T-helper 2 cell (primary cell): ENCODE measurements around the gene BICC1.
"Not testable (repeated sequence)": the region's sequence is repeated elsewhere in the genome, so short reads cannot be mapped to it uniquely, and the experiment has no call there.

ENCODE experiments used
- DNase-seq, 5 experiments: peaks; one replicate each; pipeline versions ENCODE4 v3.0.0 to v3.0.0-alpha.2; 2012 to 2022

The BICC1 gene

DNA sequence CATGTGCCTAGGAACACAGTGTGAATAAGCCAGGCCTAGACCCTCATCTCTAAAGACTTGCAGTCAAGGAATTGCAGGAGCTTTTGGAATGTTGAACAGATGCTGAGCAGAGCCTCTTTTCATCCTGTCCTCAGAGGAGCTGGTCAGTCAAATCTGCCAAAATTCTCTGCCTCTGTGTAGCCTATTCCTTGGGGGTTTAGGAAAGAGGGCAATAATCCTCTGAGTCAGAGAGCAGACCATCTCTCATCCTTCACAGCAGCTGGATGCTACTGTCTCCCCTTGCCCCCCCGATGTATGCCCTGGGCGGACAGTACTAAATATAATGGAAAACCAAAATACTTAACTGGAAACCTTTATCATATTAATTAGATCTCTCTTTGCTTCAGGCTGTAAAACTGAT is 52.6 kb downstream of the BICC1 start:
- DNase-seq, result no peak

- DNase-seq, result no peak
Observed at GRCh38 chr10:58567652-58568051, 55.0 kb downstream of the BICC1 start.

GRCh38 chr10:58568428-58568935 is 55.8 kb downstream of the BICC1 start:
- DNase-seq, result no peak

- no peak for DNase-seq
Observed at GRCh38 chr10:58570307-58570723, 57.6 kb downstream of the BICC1 start.

- DNase-seq, result no peak
Observed at GRCh38 chr10:58570979-58571378, 58.3 kb downstream of the BICC1 start.

DNA sequence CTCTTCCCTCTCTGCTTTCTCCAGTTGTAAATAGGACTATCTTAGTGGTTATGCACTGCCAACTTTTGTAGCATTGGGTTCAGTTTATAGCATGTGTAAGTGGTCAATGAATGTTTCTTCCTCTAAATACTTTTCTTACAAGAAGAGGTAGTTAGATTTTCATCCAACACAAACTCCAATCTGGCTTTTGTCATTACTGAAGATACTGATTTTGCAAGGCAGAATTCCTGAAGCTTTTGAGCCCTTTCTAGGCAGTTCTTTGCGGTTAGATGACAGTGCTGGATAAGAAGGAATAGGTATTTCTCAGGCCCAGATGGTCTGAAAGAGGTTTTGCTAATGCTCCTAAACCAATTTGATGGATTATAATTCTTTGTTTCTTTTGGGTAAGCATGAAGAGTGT is 60.5 kb downstream of the BICC1 start:
- no peak for DNase-seq

DNA sequence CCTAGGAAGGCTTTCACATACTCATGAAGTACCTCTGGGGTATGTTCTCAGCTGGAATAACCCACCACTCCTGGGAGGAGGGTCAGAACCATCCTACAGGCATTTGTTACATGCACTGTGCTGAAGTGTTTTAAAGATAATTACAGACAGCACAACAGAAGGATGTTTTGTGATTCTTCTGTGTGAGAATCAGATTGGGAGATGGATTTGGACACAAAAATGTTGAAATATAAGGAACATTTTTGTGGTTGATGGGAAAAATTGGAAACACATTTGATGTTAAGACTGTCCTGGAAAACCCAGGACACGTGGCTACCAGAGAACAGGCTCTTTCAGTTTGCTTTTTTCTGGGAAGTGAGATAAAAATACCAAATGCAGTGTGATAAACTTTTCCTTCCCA is 61.4 kb downstream of the BICC1 start:
- DNase-seq, result no peak

DNA sequence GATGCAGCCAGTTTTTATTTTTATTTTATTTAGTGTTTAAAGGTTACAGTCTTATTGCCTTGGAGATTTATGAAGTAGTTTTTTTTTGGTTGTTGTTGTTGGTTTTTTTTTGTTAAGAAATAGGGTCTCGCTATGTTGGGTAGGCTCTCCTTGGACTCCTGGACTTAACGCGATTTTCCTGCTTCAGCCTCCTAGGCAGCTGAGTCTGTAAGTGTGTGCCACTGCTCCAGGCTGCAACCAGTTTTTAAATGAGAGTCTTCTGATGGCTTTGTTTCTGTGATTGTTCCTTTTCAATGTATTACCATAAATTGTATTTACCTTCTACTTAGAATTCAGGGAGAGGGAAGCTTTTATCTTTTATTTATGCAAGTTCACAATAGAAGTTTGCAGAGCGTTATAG is 62.8 kb downstream of the BICC1 start:
- DNase-seq, result no peak

GRCh38 chr10:58576751-58577436 is 64.2 kb downstream of the BICC1 start:
- no peak for DNase-seq

DNA sequence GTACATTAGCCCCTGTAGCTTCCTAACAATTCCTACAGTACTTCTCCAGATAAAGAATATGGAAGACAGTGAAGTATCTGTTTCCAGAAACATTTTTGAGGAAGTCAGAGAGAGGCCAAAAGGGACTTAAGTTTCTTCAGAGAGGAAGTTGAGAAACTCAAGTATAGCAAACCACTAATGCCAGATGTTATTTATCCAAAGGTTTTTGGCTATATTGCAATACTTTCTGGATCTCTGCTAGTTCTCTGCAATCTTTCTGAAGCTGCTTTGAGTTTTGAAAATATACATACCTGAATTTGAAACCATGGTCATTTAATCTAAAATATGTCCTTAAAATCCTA is 64.7 kb downstream of the BICC1 start:
- DNase-seq, result no peak

GRCh38 chr10:58578366-58578765 is 65.7 kb downstream of the BICC1 start:
- no peak for DNase-seq

GRCh38 chr10:58579011-58579655 is 66.5 kb downstream of the BICC1 start:
- no peak for DNase-seq

GRCh38 chr10:58582045-58582444 is 69.4 kb downstream of the BICC1 start:
- no peak for DNase-seq

GRCh38 chr10:58585435-58585834 is 72.8 kb downstream of the BICC1 start:
- DNase-seq, result no peak

DNA sequence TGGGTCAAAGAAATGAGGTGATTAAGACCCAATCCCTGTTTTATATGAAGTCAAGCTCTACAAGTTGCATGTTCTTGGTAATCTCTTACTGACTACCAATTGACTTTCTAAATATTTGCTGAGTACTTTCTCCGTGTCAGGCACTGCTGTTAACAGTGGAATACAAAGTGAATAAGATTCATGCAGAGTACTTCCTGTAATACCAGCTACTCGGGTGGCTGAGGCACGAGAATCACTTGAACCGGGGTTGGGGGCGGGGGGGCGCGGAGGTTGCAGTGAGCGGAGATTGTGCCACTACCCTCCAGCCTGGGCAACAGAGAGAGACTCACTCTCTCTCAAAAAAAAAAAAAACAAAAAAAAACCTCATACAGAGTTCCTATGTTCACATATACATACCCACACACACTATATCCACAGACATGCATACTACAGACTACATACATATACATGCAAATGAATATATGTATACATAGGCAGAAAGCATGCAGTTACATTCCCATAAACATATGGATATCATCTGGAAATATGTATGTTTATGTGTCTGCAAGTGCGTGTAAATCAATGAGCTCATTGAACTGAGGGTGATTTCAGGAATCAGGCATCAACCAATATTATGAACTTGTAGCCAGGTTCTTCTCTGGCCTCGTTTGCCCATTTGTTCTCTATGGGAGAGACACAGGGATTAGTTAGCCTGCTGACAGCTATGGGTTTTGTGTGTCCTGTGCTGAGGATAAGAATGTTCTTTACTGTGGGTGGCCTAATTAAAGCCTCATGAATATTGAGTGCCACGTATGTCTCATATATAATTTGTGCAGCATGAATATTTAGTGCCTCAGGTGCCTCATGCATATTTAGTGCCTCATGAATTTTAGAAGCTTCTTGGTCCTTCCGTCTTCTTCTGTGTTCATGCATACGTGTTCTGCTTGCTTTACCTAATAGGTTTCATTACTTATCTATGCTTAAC is 73.9 kb downstream of the BICC1 start:
- DNase-seq, result no peak

DNA sequence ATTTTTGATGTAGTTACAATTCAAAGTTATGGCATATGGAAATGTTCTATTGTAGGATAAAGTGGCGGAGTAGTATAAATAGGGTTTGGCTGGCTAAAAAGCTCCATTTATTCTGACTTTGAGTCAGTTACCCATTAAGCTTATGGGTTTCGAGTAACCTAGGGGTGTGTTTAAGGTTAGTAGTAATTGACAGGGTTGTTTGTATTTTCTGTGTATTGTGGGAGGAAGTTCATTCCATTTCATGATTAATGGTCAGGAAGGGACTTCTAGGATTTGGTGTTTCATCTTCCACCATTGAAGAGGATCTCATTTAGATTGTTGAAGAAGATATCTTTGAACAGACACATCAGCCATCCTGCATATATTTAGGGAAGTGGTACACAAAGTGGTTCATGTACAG is 75.0 kb downstream of the BICC1 start:
- DNase-seq, result no peak

- no peak for DNase-seq
Observed at GRCh38 chr10:58588673-58589265, 76.1 kb downstream of the BICC1 start.

DNA sequence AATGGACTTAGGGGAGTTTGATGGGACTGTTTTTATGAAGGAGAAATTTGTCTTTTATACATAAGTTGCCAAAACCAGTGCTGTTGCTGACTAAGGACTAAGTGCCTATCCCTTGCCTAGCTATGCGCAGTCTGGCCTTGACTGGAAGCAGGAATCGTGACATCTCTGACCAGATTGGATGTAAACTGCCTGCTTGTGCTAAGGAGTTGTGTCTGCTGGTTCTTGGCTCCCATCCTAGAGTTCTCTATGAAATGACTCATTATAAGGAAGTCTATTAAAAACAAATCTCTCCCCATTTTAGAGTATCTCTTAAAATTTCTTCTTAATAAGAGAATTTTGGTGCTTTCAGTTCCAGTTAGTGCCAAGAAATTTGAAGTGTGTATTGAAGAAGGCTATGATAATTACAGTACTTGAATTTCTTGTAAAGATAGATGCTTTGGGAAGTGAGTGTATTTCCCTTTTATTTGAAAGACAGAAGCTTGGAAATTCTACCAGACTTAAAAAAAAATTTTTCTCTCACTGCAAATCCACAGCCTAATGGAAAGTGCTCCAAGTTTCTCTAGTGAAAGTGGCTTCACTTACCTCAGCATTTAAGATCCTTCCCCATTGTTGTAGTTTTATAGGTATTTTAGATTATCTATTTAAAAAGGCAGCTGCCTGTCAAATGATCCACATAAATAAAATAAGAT is 77.6 kb downstream of the BICC1 start:
- DNase-seq, result no peak

DNA sequence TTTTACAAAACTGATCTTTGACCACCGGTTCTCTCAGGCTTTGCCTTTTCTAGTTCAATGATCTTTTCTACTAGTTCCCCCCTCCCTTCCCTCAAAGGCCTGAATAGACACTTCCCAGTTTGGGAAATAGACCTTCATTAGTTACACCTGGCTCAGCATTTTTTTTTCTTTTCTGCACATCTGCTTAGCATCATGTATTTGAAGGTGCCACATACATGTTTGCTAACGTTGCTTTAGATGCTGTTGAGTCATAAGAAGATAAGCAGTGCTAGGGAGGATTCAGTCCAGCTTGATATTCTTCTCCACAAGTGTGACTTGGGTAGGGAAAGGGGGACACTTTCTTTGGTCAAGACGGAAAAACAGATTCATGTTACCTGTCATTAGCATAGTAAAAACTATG is 78.3 kb downstream of the BICC1 start:
- no peak for DNase-seq

DNA sequence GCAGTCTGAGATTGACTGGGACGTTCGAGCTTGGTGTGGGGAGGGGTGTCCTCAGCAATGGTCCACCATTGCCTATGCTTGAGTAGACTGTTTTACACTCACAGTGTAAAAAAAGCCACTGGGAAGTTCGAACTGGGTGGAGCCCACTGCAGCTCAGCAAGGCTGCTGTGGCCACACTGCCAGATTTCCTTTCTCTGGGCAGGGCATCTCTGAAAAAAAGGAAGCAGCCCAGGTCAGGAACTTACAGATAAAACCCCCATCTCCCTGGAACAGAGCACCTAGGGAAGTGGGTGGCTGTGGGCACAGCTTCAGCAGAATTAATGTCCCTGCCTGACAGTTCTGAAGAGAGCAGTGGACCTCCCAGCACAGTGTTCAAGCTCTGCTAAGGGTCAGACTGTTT is 80.3 kb downstream of the BICC1 start:
- no peak for DNase-seq

- DNase-seq, result not testable (repeated sequence)
Observed at GRCh38 chr10:58597211-58597610, 84.5 kb downstream of the BICC1 start.

GRCh38 chr10:58599927-58600553 is 87.4 kb downstream of the BICC1 start:
- DNase-seq, result no peak
